Heart left ventricle (tissue), 16 donors: Measurements from ENCODE around the gene BAIAP3. TPM values are rescaled to one million over a fixed set of nuclear protein-coding genes. Genes with fewer than 3 reads are reported as not detected.

Experiments used
- ATAC-seq, 4 donors: fragments of 200-7000 bp; cut with Tn5 transposase; one replicate each; pipeline ENCODE4 v1.9.1; 2020 to 2022; ENCODE audit warnings: moderate library complexity in 4 of 4, mild to moderate bottlenecking in 3 of 4, moderate number of reproducible peaks in 1 of 4
- DNase-seq, 5 donors: peaks; one replicate each; pipeline ENCODE4 v3.0.0-alpha.2; 2020
- H3K27ac ChIP-seq, 12 donors: fragments of 200-600 bp; sonication (generic) in 4 of 12; one replicate each; pipeline versions ENCODE4 v1.5.0 to v1.8.0; 2016 to 2022; ENCODE audit warnings: mild to moderate bottlenecking in 2 of 12
- H3K27me3 ChIP-seq, 9 donors: fragments of 200-600 bp; sonication (generic) in 2 of 9; one replicate each; pipeline versions ENCODE4 v1.5.1 to v1.8.0; 2016 to 2022; ENCODE audit warnings: mild to moderate bottlenecking in 3 of 9
- H3K36me3 ChIP-seq, 9 donors: fragments of 200-600 bp; sonication (generic) in 2 of 9; one replicate each; pipeline versions ENCODE4 v1.5.0 to v1.8.0; 2018 to 2022; ENCODE audit warnings: mild to moderate bottlenecking in 2 of 9
- H3K4me1 ChIP-seq, 12 donors: fragments of 200-600 bp; sonication (generic) in 4 of 12; one replicate each; pipeline versions ENCODE4 v1.5.0 to v1.8.0; 2016 to 2022; ENCODE audit warnings: mild to moderate bottlenecking in 3 of 12
- H3K4me3 ChIP-seq, 12 donors: fragments of 200-600 bp; sonication (generic) in 4 of 12; one replicate each; pipeline versions ENCODE4 v1.5.0 to v1.8.0; 2017 to 2022; ENCODE audit warnings: mild to moderate bottlenecking in 9 of 12, moderate library complexity in 4 of 12
- H3K9me3 ChIP-seq, 12 donors: fragments of 200-600 bp; sonication (generic) in 4 of 12; one replicate each; pipeline versions ENCODE4 v1.5.0 to v1.8.0; 2016 to 2022; ENCODE audit warnings: mild to moderate bottlenecking in 1 of 12
- POLR2A ChIP-seq, 2 donors: fragments of 450-650 bp; IDR thresholded peaks; one replicate each; pipeline ENCODE4 v1.6.1; 2017; ENCODE audit warnings: antibody characterized with exemption in 2 of 2, mild to moderate bottlenecking in 2 of 2, moderate library complexity in 2 of 2
- WGBS, 4 donors: extraction: QIAGEN DNeasy Blood & Tissue Kit in 2 of 4; methylation state at CpG; one replicate each; pipeline versions ENCODE4 v1.1.5 to v1.1.7; 2013 to 2018; 5-methylcytosine and 5-hydroxymethylcytosine counted together
- intact Hi-C, 10 donors: fragments of 100-400 bp; cut with DNase I; formaldehyde crosslinking; loops; one replicate each; pipeline versions ENCODE4 v1.11.1 to v1.14.2; 2022
- polyA plus RNA-seq, 2 donors: library from polyadenylated mRNA; stranded (reverse); fragments of 200-250 nt; gene quantifications; one replicate each; pipeline ENCODE4 v1.2.3, GENCODE V29; 2013
- total RNA-seq, 9 donors: library from RNA; depleted of rRNA in 2 of 9; stranded (reverse); fragments of >200 nt in 2 of 9; fragmentation: NEBNext Ultra II Directional in 3 of 9; extraction: Animal tissue kit (Norgen Biotek cat#: 25700) in 3 of 9; gene quantifications; one replicate each; pipeline versions ENCODE4 v1.1.0 to v1.2.4, GENCODE V29; 2016 to 2023
- TF ChIP-seq, protein P1 (sequence below), 12 donors: fragments of 200-600 bp; sonication (generic) in 4 of 12; IDR thresholded peaks; one replicate each; pipeline versions ENCODE4 v1.5.0 to v1.8.0; 2018 to 2022; ENCODE audit warnings: antibody characterized with exemption in 12 of 12, mild to moderate bottlenecking in 5 of 12
- donor health status: ischemic (EF 13 %, LVEDD 7.1; RV severe dilation, severe dysfunction).
- donor health status: healthy with polysubstance abuse.
- donor health status: DM: no; HTN: yes; CAD: no.
- donor health status: DM: no; HTN: no; CAD: no.
- donor health status: ischemic (EF 25% LVEDD 6.9; RV normal size, moderate dysfunction).
- donor health status: ischemic (EF 25% LVEDD 5.7; RV mildly dilated, moderate dysfunction).
- donor health status: healthy.
- donor health status: DM: yes; HTN: yes; CAD: no.
- donor health status: ischemic (EF 35%, LVEDD 5.7; RV mildly dilated, moderate dysfunction).
- donor health status: nonischemic (EF 11% LVEDD 7.7; RV severe dilation, severe dysfunction).
- donor health status: DM: yes; HTN: yes; CAD: no.
- donor health status: PGD.
- donor health status: ischemic (EF 29% LVEDD 5.4; RV normal size, mild dysfunction).
- donor health status: nonischemic (EF 23%, LVEDD 6.1; RV moderate dilation, normal function).

The BAIAP3 gene
- total and polyA plus RNA-seq, 11 donors = 0.88 to 4.0 (median 2.6) TPM

- no peak overlapping the region for H3K27ac ChIP-seq
- no peaks in the 10 kb centered on the region for H3K36me3 ChIP-seq
- no peak for DNase-seq
- no peak overlapping the region for H3K4me3 ChIP-seq
- H3K4me1 ChIP-seq = peaks cover 0 to 8% (median 0%) of the 10 kb centered on the region in 12 donors
- intact Hi-C loops = no loop called here
- peaks cover 10 to 69% (median 38%) of the 10 kb centered on the region in 9 donors for H3K27me3 ChIP-seq
- no peak for ATAC-seq
- H3K9me3 ChIP-seq = no peaks in the 10 kb centered on the region
- TF ChIP-seq, protein P1, sequence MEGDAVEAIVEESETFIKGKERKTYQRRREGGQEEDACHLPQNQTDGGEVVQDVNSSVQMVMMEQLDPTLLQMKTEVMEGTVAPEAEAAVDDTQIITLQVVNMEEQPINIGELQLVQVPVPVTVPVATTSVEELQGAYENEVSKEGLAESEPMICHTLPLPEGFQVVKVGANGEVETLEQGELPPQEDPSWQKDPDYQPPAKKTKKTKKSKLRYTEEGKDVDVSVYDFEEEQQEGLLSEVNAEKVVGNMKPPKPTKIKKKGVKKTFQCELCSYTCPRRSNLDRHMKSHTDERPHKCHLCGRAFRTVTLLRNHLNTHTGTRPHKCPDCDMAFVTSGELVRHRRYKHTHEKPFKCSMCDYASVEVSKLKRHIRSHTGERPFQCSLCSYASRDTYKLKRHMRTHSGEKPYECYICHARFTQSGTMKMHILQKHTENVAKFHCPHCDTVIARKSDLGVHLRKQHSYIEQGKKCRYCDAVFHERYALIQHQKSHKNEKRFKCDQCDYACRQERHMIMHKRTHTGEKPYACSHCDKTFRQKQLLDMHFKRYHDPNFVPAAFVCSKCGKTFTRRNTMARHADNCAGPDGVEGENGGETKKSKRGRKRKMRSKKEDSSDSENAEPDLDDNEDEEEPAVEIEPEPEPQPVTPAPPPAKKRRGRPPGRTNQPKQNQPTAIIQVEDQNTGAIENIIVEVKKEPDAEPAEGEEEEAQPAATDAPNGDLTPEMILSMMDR (IDR thresholded peaks at IDR 0.05) = no peak
- TF ChIP-seq POLR2A (IDR thresholded peaks at IDR 0.05) = no peak
- 75 to 90% (median 81%) methylated on average over 16 to 25 of the region's 25 CpGs for WGBS, 4 donors
Observed at GRCh38 chr16:1286513-1287094, 46.8 kb upstream of the BAIAP3 start.

GRCh38 chr16:1287982-1288670 lies 45.3 kb upstream of the BAIAP3 start:
- H3K27me3 ChIP-seq = peaks cover 10 to 74% (median 43%) of the 10 kb centered on the region in 9 donors
- peak; percentile 20 to 64 (median 42) for ATAC-seq

DNA sequence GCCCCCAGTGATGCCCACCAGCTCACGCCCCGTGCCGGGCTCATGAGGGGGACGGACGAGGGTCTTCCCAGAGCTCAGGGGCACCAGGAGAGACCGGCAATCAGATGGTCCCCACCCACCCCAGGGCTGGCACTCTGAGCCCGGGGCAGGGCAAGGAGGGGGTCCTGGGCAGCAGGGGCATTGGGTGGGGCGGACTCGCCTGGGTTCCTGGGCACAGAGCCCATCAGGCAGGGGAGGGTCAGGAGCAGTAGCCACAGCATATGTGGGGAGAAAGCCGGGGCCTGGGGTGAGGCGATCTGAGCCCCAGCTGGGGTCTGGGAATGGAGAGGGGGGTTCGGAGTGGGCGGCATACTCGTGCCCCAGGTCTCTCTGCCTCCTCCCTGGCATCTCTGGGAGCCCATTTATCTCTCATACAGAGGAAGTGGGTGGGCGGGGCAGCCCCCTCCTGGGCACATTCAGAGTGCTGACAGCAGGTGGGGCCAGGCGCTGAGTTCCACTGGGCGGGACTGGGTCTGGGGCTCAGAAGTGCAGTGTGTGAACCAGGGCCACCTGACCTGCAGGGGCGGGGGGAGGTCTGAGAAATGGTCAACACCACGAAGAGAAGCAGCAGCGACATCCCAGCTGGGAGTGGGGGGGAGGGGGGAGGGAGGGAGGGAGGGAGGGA lies 44.5 kb upstream of the BAIAP3 start:
- intact Hi-C loops = no loop called here
- no peak for ATAC-seq
- Histone ChIP-seq H3K4me1 (peaks cover 0 to 8% (median 0%) of the 10 kb centered on the region in 12 donors), H3K36me3 (no peaks in the 10 kb centered on the region), H3K27me3 (peaks cover 10 to 77% (median 43%) of the 10 kb centered on the region in 9 donors), H3K27ac (no peak overlapping the region), H3K9me3 (no peaks in the 10 kb centered on the region), H3K4me3 (no peak overlapping the region)
- 29 to 35% (median 34%) methylated on average over 6 to 20 of the region's 20 CpGs for WGBS, 4 donors
- no peak for TF ChIP-seq POLR2A (IDR thresholded peaks at IDR 0.05)
- TF ChIP-seq, protein P1 (IDR thresholded peaks at IDR 0.05) = no peak
- DNase-seq = no peak

More at GRCh38 chr16:1287982-1288670, 45.3 kb upstream of the BAIAP3 start:
- H3K9me3 ChIP-seq = no peaks in the 10 kb centered on the region
- H3K4me1 ChIP-seq = peaks cover 0 to 8% (median 0%) of the 10 kb centered on the region in 12 donors
- no peaks in the 10 kb centered on the region for H3K36me3 ChIP-seq
- peak in 2 of 5 donors; percentile 44 to 74 for DNase-seq
- 42 to 57% (median 53%) methylated on average over 24 to 40 of the region's 40 CpGs for WGBS, 4 donors
- intact Hi-C loops = no loop called here
- H3K27ac ChIP-seq = no peak overlapping the region
- TF ChIP-seq POLR2A (IDR thresholded peaks at IDR 0.05) = no peak
- TF ChIP-seq, protein P1 (IDR thresholded peaks at IDR 0.05) = no peak
- H3K4me3 ChIP-seq = no peak overlapping the region

DNA sequence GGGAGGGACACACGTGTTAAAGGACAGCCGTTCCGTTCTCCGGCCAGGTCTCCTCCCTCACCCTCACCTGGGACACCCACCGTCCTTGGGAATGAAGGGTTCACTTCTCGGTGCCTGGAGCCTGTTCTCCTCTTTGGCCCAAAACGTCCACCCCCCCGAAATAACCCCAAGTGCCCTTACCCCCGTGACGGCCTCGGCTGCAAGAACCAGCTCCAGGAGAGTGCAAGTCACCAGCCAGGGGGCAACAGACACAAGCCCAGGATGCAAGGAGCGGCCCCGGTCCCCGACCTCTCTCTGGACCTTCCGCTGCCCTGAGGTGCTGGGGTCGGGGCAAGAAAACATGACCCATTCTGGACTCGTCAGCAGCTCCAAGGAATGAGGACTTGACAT lies 44.0 kb upstream of the BAIAP3 start:
- 8 to 19% (median 9%) methylated on average over 14 to 17 of the region's 17 CpGs for WGBS, 4 donors
- H3K27ac ChIP-seq = no peak overlapping the region
- TF ChIP-seq POLR2A (IDR thresholded peaks at IDR 0.05) = no peak
- TF ChIP-seq, protein P1 (IDR thresholded peaks at IDR 0.05) = no peak
- DNase-seq (no peak), ATAC-seq (no peak)
- peaks cover 10 to 73% (median 43%) of the 10 kb centered on the region in 9 donors for H3K27me3 ChIP-seq
- no peak overlapping the region for H3K4me3 ChIP-seq
- H3K36me3 ChIP-seq = no peaks in the 10 kb centered on the region
- intact Hi-C loops = no loop called here
- H3K4me1 ChIP-seq = peaks cover 0 to 8% (median 0%) of the 10 kb centered on the region in 12 donors
- H3K9me3 ChIP-seq = no peaks in the 10 kb centered on the region
